Stimulated activated naive CD8-positive, alpha-beta T cell treated with anti-CD3 and anti-CD28 coated beads, Interleukin-15, amount 100 ng/mL, for 72 hours (primary cell): ENCODE data around the gene CACNA1G.

Experiments used
- ATAC-seq: fragments of 150-1000 bp; cut with Tn5 transposase; 2 replicates; pipeline ENCODE4 v1.10.0; 2021; ENCODE audit warnings: mild to moderate bottlenecking, moderate library complexity
- DNase-seq, 2 donors: peaks; one replicate each; pipeline ENCODE4 v3.0.0; 2021 to 2022
- H3K27ac Mint-ChIP-seq, 2 donors: one replicate each; pipeline ENCODE4 v1.8.0; 2022; ENCODE audit warnings: mild to moderate bottlenecking in 2 of 2, mixed read lengths in 2 of 2, moderate library complexity in 2 of 2
- H3K27me3 Mint-ChIP-seq: one replicate; pipeline ENCODE4 v1.8.0; 2022; ENCODE audit warnings: mixed read lengths
- H3K4me1 Mint-ChIP-seq: one replicate; pipeline ENCODE4 v1.8.0; 2022; ENCODE audit warnings: mild to moderate bottlenecking, mixed read lengths
- H3K4me3 Mint-ChIP-seq, 2 donors: one replicate each; pipeline ENCODE4 v1.8.0; 2022; ENCODE audit warnings: mild to moderate bottlenecking in 2 of 2, mixed read lengths in 2 of 2, moderate library complexity in 1 of 2
- H3K9me3 Mint-ChIP-seq, 2 donors: one replicate each; pipeline ENCODE4 v1.8.0; 2022; ENCODE audit warnings: mixed read lengths in 2 of 2

The CACNA1G gene

GRCh38 chr17:50581316-50581715, 20.8 kb downstream of the CACNA1G start:
- ATAC-seq (peak; percentile 24), DNase-seq (no peak)
- H3K4me1 Mint-ChIP-seq, result no peaks in the 10 kb centered on the region
- H3K4me3 Mint-ChIP-seq, result no peak overlapping the region
- no peak overlapping the region for H3K27ac Mint-ChIP-seq
- no peaks in the 10 kb centered on the region for H3K9me3 Mint-ChIP-seq
- H3K27me3 Mint-ChIP-seq, result peaks cover 30% of the 10 kb centered on the region

GRCh38 chr17:50582741-50583140, 22.2 kb downstream of the CACNA1G start:
- no peaks in the 10 kb centered on the region for H3K9me3 Mint-ChIP-seq
- H3K27ac Mint-ChIP-seq, result no peak overlapping the region
- H3K4me3 Mint-ChIP-seq, result no peak overlapping the region
- no peaks in the 10 kb centered on the region for H3K4me1 Mint-ChIP-seq
- peaks cover 30% of the 10 kb centered on the region for H3K27me3 Mint-ChIP-seq
- ATAC-seq (no peak), DNase-seq (no peak)

GRCh38 chr17:50583641-50584040, 23.1 kb downstream of the CACNA1G start:
- Mint-ChIP-seq H3K4me3 (no peak overlapping the region), H3K27ac (peak overlapping the region in 1 of 2 donors; percentile 23), H3K27me3 (peaks cover 30% of the 10 kb centered on the region), H3K4me1 (no peaks in the 10 kb centered on the region), H3K9me3 (no peaks in the 10 kb centered on the region)
- ATAC-seq (no peak), DNase-seq (no peak)

GRCh38 chr17:50584116-50584515, 23.6 kb downstream of the CACNA1G start:
- DNase-seq (no peak), ATAC-seq (no peak)
- no peaks in the 10 kb centered on the region for H3K9me3 Mint-ChIP-seq
- H3K27me3 Mint-ChIP-seq, result peaks cover 30% of the 10 kb centered on the region
- H3K4me1 Mint-ChIP-seq, result no peaks in the 10 kb centered on the region
- H3K27ac Mint-ChIP-seq, result peak overlapping the region in 1 of 2 donors; percentile 22
- no peak overlapping the region for H3K4me3 Mint-ChIP-seq

- Mint-ChIP-seq H3K4me1 (no peaks in the 10 kb centered on the region), H3K27ac (no peak overlapping the region), H3K9me3 (no peaks in the 10 kb centered on the region), H3K4me3 (no peak overlapping the region), H3K27me3 (peaks cover 30% of the 10 kb centered on the region)
- DNase-seq (no peak), ATAC-seq (no peak)
Observed at GRCh38 chr17:50584749-50585148, 24.2 kb downstream of the CACNA1G start.

- DNase-seq, result no peak
- H3K4me1 Mint-ChIP-seq, result no peaks in the 10 kb centered on the region
- ATAC-seq, result no peak
- H3K4me3 Mint-ChIP-seq, result no peak overlapping the region
- peak overlapping the region in 1 of 2 donors; percentile 21 for H3K27ac Mint-ChIP-seq
- H3K27me3 Mint-ChIP-seq, result peaks cover 27% of the 10 kb centered on the region
- H3K9me3 Mint-ChIP-seq, result no peaks in the 10 kb centered on the region
Observed at GRCh38 chr17:50585346-50585745, 24.8 kb downstream of the CACNA1G start.

GRCh38 chr17:50585891-50586290, 25.4 kb downstream of the CACNA1G start:
- no peak for ATAC-seq
- DNase-seq, result no peak
- Mint-ChIP-seq H3K27ac (peak overlapping the region in 1 of 2 donors; percentile 21), H3K27me3 (peaks cover 22% of the 10 kb centered on the region), H3K4me3 (no peak overlapping the region), H3K9me3 (no peaks in the 10 kb centered on the region), H3K4me1 (no peaks in the 10 kb centered on the region)

GRCh38 chr17:50586421-50587247, 26.1 kb downstream of the CACNA1G start:
- Mint-ChIP-seq H3K27ac (peak overlapping the region in 1 of 2 donors; percentile 74), H3K27me3 (peaks cover 22% of the 10 kb centered on the region), H3K4me1 (no peaks in the 10 kb centered on the region), H3K4me3 (no peak overlapping the region), H3K9me3 (no peaks in the 10 kb centered on the region)
- DNase-seq, result no peak
- no peak for ATAC-seq

- no peaks in the 10 kb centered on the region for H3K4me1 Mint-ChIP-seq
- no peak for ATAC-seq
- no peak overlapping the region for H3K4me3 Mint-ChIP-seq
- H3K9me3 Mint-ChIP-seq, result no peaks in the 10 kb centered on the region
- no peak for DNase-seq
- no peak overlapping the region for H3K27ac Mint-ChIP-seq
- peaks cover 13% of the 10 kb centered on the region for H3K27me3 Mint-ChIP-seq
Observed at GRCh38 chr17:50587571-50587970, 27.1 kb downstream of the CACNA1G start.

GRCh38 chr17:50588391-50589049, 28.0 kb downstream of the CACNA1G start:
- no peak for ATAC-seq
- Mint-ChIP-seq H3K27me3 (peaks cover 8% of the 10 kb centered on the region), H3K27ac (no peak overlapping the region), H3K4me3 (no peak overlapping the region), H3K9me3 (no peaks in the 10 kb centered on the region), H3K4me1 (no peaks in the 10 kb centered on the region)
- DNase-seq, result no peak

GRCh38 chr17:50589095-50589705, 28.7 kb downstream of the CACNA1G start:
- no peak overlapping the region for H3K4me3 Mint-ChIP-seq
- peaks cover 1% of the 10 kb centered on the region for H3K27me3 Mint-ChIP-seq
- H3K4me1 Mint-ChIP-seq, result no peaks in the 10 kb centered on the region
- DNase-seq (no peak), ATAC-seq (no peak)
- no peak overlapping the region for H3K27ac Mint-ChIP-seq
- H3K9me3 Mint-ChIP-seq, result no peaks in the 10 kb centered on the region

GRCh38 chr17:50590946-50591737, 30.6 kb downstream of the CACNA1G start:
- H3K4me3 Mint-ChIP-seq, result no peak overlapping the region
- H3K27me3 Mint-ChIP-seq, result no peaks in the 10 kb centered on the region
- no peaks in the 10 kb centered on the region for H3K9me3 Mint-ChIP-seq
- H3K27ac Mint-ChIP-seq, result no peak overlapping the region
- DNase-seq, result no peak
- ATAC-seq, result no peak
- H3K4me1 Mint-ChIP-seq, result no peaks in the 10 kb centered on the region

- no peak overlapping the region for H3K27ac Mint-ChIP-seq
- no peaks in the 10 kb centered on the region for H3K27me3 Mint-ChIP-seq
- DNase-seq, result no peak
- H3K4me3 Mint-ChIP-seq, result no peak overlapping the region
- no peak for ATAC-seq
- H3K9me3 Mint-ChIP-seq, result no peaks in the 10 kb centered on the region
- H3K4me1 Mint-ChIP-seq, result no peaks in the 10 kb centered on the region
Observed at GRCh38 chr17:50593321-50593720, 32.8 kb downstream of the CACNA1G start.

- Mint-ChIP-seq H3K27me3 (no peaks in the 10 kb centered on the region), H3K27ac (no peak overlapping the region), H3K4me1 (no peaks in the 10 kb centered on the region), H3K4me3 (no peak overlapping the region), H3K9me3 (no peaks in the 10 kb centered on the region)
- ATAC-seq (no peak), DNase-seq (no peak)
Observed at GRCh38 chr17:50594128-50594823, 33.8 kb downstream of the CACNA1G start.

GRCh38 chr17:50594892-50595291, 34.4 kb downstream of the CACNA1G start:
- ATAC-seq (no peak), DNase-seq (no peak)
- Mint-ChIP-seq H3K27ac (no peak overlapping the region), H3K9me3 (no peaks in the 10 kb centered on the region), H3K4me1 (no peaks in the 10 kb centered on the region), H3K4me3 (no peak overlapping the region), H3K27me3 (no peaks in the 10 kb centered on the region)
